ENCODE data around the gene CRYL1.
"Not testable (repeated sequence)": the region's sequence is repeated elsewhere in the genome, so short reads cannot be mapped to it uniquely, and the experiment has no call there.

CRYL1 gene

GRCh38 chr13:20442798-20443381 lies 82.8 kb downstream of the CRYL1 start:
- DNase-seq, result no peak

GRCh38 chr13:20442375-20442774 lies 83.3 kb downstream of the CRYL1 start:
- no peak for DNase-seq

GRCh38 chr13:20441879-20442278 lies 83.8 kb downstream of the CRYL1 start:
- no peak for DNase-seq

- DNase-seq, result no peak
These were observed 84.6 kb downstream of the CRYL1 start for GRCh38 chr13:20441056-20441455.

- no peak for DNase-seq
These were observed 86.4 kb downstream of the CRYL1 start for GRCh38 chr13:20439261-20439660.

GRCh38 chr13:20438801-20439200 lies 86.9 kb downstream of the CRYL1 start:
- DNase-seq, result no peak

GRCh38 chr13:20436505-20436904 lies 89.2 kb downstream of the CRYL1 start:
- no peak for DNase-seq

GRCh38 chr13:20435616-20436368 lies 89.9 kb downstream of the CRYL1 start:
- DNase-seq, result no peak

GRCh38 chr13:20434210-20434609 lies 91.4 kb downstream of the CRYL1 start:
- not testable (repeated sequence) for DNase-seq

GRCh38 chr13:20431687-20432384 lies 93.8 kb downstream of the CRYL1 start:
- no peak for DNase-seq

GRCh38 chr13:20431080-20431479 lies 94.6 kb downstream of the CRYL1 start:
- DNase-seq, result no peak

GRCh38 chr13:20430296-20430695 lies 95.4 kb downstream of the CRYL1 start:
- DNase-seq, result no peak

GRCh38 chr13:20429682-20430081 lies 96.0 kb downstream of the CRYL1 start:
- no peak for DNase-seq

- no peak for DNase-seq
These were observed 96.7 kb downstream of the CRYL1 start for GRCh38 chr13:20428666-20429644.

- DNase-seq, result no peak
These were observed 98.8 kb downstream of the CRYL1 start for GRCh38 chr13:20426766-20427448.

GRCh38 chr13:20425819-20426219 lies 99.8 kb downstream of the CRYL1 start:
- no peak for DNase-seq

GRCh38 chr13:20424949-20425348 lies 100.7 kb downstream of the CRYL1 start:
- no peak for DNase-seq

GRCh38 chr13:20424559-20424852 lies 101.2 kb downstream of the CRYL1 start:
- no peak for DNase-seq

GRCh38 chr13:20422362-20422761 lies 103.3 kb downstream of the CRYL1 start:
- DNase-seq, result no peak

- DNase-seq, result no peak
These were observed 104.7 kb downstream of the CRYL1 start for GRCh38 chr13:20420938-20421337.

GRCh38 chr13:20418953-20419352 lies 106.7 kb downstream of the CRYL1 start:
- DNase-seq, result no peak

GRCh38 chr13:20416223-20416745 lies 109.4 kb downstream of the CRYL1 start:
- no peak for DNase-seq

Data from RPMI8226 (cell line).